GM18505 (cell line): ENCODE results near the gene BAG5.

Source experiments
- ATAC-seq: cut with Tn5 transposase; IDR thresholded peaks from one replicate; pipeline ENCODE4 v1.9.1; 2021; ENCODE audit not compliant: unreplicated experiment
- POLR2A ChIP-seq: IDR thresholded peaks from 4 replicates; pipeline ENCODE4 v1.6.1; 2011; ENCODE audit warnings: borderline replicate concordance; ENCODE audit not compliant: insufficient read depth, insufficient read length; ENCODE audit errors: extremely low read depth

Gene BAG5

DNA sequence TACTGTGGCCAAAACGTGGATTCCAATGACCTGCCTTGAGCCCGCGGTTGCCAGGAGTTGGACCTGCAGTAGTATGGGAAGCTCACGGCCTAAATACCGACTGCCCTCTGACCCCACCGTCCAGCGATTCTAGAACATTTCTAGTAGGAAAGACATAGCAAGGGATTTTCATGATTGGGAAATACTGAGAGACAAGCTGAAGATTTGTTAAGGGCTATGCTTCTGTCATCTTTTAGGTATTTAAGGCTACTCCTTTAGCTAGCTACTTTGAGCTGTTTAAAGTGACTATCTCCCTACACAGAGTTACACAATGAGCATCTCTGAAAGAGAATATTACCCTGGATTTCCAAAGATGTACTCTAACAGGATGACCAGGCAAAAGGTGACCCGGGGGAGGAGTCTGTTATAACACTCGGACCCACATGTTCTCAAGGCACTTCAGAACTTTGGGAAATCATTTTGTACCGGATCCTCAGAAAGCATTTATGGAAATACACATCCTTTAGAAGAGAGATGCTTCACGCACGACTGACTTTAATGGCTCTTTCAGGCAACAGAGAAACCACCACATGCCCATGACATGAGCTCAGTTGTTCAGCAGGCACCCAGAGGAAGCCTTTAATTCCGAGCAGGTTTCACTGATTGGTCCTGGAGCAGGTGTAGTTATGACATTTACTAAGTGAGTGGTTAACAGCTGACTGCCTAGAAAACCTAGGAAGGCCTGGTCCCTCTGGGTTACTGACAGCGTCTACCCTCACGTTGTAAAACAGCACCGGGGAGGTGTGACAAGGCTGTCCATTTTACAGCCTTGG, 4.2 kb downstream of the BAG5 start:
- no peak for TF ChIP-seq POLR2A
- ATAC-seq = no peak

DNA sequence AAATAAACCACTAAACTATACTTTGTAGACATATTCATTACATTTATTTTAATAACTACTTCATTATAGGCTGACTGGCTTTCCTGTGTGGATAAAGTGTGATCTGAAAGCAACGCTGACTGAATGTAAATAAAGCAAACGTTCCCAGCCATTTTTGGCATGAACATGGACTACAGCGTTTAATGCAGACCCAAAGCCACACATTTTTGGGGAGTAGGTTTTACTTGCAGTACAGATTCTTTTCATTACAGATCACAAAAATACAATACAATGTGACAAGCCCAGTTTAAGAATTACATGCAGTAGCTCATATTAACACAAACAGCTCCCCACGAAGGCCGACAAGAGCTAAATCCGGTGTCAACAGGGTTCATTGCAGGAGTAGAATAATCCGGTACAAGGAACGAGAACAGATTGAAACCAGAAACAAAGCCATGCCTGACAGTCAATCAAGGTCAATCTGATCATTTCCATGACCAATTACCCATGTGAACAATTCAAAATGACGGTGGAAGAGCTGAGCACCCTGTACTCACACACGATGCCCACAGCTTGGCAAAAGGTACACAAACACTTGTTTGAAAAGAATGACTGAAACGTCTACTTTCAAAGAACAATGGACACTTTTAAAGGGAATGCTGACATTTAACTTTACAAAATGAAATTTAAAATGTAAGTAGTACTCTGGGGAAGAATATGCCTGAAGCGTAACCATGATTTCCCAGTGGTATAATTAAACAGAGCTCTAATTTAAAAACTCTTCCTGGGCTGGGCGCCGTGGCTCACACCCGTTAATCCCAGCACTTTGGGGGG, 5.3 kb downstream of the BAG5 start:
- TF ChIP-seq POLR2A = no peak
- ATAC-seq = no peak

DNA sequence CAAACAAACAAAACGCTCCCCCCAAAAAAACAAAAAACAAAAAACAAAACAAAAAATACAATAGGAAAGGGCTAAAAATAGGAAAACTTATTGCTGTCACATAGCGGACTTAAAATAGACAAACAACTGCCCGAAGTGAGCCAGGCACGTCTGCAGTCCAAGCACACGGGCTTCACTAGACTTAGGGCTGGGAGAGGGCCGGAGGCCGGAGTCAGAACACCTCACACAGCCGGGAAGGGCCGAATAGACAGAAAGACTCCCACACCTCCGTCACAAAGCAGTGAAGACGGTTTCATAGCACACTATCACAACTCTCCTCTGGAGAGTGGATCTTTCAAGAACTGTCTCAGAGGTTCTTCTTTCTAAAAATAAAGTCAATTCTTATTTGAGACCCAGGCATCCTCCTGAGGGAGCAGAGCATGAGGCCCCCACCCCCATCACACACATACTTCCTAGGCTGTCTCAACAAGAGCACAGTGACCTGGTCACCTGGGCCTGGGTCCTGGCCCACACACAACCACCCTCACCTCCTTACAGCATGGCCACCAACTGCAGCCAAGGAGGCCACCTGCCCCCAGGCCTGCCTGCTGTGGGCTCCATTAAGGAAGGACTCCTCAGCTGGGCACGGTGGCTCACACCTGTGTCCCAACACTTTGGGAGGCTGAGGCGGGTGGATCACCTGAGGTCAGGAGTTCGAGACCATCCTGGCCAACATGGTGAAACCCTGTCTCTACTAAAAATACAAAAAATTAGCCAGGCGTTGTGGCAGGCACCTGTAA, 6.7 kb downstream of the BAG5 start:
- no peak for TF ChIP-seq POLR2A
- no peak for ATAC-seq

DNA sequence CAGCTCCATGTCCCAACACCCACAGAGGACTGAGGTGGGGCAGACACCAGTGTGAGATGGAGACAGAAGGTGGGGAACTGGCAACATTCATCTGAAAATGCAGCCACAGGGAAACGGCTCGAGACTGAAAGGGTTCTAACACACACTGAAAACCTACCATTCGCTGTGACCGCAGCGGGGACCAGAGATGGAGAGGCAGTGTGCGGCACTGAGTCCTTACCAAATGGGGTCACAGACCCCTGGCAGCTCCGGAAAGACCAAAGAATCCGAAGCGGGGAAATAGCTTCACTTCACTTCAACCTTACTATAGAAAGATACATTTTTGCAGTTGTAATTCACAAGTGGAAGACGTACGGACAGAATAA, 9.6 kb downstream of the BAG5 start:
- no peak for ATAC-seq
- TF ChIP-seq POLR2A = no peak

DNA sequence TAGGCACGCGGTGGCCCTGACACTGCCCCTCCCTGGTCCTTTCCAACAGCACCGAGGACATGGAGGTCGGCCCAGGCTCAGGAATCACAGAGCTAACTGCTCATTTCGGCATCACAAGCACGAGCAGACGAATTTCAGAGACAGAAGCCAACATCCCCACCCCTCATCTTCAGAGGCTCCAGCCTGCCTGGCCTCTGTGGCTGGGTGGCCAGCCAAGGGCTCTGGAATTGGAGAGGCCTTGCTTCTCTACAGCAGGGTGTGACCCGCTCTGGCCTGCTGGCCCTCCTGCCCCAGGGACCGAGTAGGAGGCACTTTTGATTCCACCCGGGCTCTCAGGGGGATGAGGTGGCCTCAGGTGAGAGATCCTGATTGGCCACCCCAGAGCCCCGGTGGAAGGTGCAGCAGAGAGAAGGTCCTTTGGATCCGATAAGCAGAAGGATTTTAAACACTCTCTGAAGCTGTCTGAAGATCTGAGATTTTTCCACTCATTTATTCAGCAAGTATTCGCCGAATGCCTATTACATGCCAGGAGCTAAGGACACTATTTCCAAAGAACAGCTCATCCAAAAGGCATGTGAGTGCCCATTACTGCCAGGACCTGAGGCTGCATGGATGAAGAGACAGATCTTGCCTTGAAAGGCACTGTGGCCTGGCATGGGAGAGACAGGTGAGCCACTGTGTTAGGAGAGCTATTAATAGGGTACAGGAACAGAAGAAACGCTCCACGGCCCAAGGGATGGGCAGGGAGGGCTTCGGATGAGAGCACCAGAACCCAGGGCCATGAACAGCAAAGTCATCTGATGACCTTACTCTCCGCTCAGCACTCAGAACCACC, 10.2 kb downstream of the BAG5 start:
- no peak for TF ChIP-seq POLR2A
- no peak for ATAC-seq

DNA sequence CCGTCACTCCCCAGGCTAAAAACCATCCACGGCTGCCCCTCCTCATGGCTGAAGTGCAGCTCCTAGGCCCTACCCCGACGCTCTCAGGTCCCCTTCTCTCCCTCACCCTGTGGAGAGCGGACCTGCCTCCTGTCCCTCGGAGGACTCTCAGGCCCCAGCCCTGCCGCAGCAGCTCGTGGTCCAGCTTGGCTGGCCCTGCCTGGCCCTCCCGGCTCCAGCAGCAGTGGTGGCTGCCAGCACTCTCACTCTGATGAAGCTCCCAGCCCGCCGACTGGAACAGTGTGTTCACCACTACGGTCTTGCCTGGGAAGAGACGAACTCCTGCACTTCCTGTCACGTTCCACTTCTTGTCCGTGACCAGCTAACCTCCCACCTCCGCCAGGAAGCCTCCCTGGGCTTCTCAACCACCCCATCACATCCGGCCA, 11.1 kb downstream of the BAG5 start:
- TF ChIP-seq POLR2A = no peak
- no peak for ATAC-seq

DNA sequence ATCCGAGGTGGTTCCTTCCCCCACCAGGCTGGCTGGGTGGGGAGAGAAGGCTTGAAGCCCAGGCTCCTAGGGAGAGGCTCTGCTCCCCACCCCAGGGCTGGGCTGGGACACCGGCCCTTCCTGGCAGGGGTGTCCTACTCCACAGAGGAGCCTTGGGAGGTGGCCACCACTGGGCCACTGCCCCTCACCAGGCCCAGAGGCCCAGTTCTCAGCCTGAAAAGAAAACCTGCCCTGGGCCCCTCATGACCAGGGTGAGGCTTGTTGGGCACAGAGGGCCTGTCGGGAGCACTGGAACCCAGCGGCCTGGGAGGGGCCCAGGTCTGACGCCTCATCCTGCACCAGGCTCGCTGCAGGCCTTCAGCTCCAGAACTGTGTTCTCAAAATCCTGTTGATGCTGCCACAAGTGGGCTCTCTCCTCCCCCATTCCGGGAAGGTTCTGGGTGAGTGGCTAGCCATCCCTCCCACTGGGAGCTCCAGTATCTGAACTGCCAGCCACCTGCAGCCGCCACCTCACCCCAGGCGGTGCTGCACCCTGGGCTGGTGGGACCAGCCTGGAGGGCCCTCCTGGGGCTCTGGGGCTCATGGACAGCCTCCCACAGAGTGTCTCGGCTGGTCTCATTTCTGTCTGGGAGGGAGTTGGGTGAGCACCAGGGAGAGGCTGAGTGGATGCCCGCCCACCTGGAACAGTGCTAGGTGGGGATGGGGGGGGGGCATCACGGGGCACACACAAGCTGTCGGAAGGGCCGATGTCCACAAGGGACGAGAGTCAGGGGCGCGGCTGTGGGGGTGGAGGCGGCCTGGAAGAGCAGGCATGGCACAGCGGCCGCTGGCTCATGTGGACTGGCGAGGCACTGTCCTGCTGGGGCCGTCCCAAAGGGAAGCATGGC, 11.8 kb downstream of the BAG5 start:
- ATAC-seq = no peak
- no peak for TF ChIP-seq POLR2A

DNA sequence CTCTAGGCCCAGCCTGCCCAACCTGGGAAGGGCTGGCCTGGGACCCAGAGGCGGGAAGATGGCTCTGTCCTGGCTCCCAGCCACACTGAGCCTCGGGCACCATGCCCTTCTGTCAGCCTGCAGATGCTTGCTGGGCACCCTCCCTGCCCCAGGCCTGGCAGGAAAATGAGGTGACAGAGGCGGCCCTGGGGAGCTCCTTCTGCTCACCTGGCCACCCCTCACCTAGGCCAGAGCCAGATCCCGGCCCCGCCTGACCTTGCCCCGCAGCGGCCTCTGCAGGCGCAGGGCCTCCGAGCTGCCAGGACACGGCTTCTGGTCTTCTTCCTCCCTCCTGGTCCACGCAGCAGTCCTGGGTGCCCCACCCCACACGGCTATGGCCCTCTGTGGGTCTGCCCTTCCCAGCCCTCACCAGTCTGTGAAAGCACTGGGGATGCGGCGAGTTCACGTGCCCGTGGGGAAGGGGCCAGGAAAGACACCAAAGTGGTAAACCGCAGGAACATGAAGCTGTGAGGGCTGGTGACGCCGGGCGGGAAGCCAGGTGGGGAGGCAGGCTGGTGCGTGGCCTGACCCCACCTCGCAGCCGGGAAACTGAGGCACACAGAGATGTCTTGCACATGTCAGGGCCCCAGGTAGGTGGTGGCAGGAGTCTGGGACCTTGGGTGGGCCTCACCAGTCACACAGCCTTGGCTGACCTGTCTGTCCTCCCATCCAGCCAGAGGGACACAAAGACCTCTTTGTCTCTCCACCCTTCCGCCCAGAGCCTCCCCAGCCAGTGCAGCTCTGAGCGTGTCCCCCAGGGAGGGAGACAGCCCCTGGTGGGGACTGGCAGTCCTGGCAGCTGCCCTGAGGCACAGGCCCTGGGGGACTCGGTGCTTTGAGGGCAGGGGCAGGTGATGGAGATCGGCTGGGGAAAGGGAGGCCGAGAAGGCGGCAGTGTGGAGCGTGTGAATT, 12.8 kb downstream of the BAG5 start:
- no peak for TF ChIP-seq POLR2A

DNA sequence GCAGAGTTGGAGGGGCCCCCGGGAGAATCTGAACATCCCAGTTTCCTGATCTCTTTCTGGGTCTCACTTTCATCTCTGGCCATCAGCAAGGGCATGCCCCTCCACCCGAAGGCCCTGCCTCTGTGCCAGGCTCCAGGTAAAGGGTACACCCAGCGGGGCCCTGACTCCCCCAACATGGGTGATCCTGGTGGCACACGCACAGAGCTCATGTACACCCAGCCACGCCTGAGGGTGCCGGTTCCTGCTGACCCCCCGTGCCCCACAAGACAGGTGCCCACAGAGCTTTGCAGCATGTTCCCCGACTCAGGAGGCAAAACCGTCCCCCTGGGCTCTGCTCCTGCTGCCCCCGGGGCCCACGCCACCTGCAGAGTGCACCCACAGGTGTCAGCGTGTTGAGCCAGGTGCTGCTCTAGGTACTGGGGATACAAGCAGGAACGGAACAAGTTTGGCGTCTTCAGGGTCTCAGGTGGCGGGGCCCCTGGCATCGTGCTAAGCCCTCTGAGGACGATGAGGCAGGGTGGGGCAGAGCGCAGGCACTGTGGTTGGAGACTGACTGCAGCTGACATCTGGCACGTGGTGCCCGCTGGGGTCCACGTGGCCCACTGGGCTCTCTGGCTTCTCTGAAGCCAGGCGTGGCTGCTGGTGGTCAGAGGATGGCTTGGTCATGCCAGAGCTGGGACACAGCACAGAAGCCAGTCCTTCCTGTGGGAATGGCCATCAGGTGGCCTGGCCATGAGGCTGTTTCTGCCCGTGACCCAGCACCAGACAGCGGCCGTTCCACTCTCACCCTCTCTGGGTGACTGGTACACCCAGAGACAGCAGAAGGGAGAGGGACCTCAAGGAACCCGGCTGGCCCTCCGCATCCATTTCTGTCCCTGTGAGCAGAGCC, 13.8 kb downstream of the BAG5 start:
- no peak for ATAC-seq
- no peak for TF ChIP-seq POLR2A

More for the DNA sequence above, 12.8 kb downstream of the BAG5 start:
- ATAC-seq = no peak

DNA sequence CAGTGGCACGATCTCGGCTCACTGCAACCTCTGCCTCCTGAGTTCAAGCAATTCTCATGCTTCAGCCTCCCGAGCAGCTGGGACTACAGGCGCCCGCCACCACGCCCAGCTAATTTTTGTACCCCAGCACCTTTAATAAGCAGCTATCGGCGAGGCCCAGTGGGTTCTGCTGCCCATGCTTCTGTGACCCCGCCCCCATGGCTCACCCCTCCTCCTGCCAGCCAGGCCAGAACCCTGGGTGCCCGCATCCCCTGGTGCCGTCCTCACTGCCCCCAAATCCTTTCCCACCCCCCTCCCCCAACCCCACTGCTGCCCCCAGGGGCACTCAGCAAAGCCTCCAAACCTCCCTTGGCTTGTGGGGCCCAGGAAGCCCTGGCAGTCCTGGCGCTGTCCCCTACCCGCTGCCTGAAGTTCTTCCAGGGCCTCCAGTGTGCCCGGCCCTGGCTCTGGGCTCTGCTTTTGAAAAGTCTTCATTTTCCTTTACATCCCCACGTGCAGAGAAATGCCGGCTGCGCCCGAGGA, 14.5 kb downstream of the BAG5 start:
- no peak for TF ChIP-seq POLR2A
- no peak for ATAC-seq
